Testis (tissue), 2 donors: ENCODE data around the gene SNTG2.

Source experiments
- POLR2A ChIP-seq: fragments of 450-650 bp; IDR thresholded peaks from one replicate; pipeline ENCODE4 v1.6.1; 2017; ENCODE audit warnings: antibody characterized with exemption, mild to moderate bottlenecking, moderate library complexity
- TF ChIP-seq, protein P1 (sequence below), 3 experiments: fragments of 450-650 bp in 2 of 3; fragments of 200-600 bp in 1 of 3; sonication (generic) in 1 of 3; IDR thresholded peaks; one replicate each; pipeline ENCODE4 v1.5.1; 2016 to 2019; ENCODE audit warnings: antibody characterized with exemption in 3 of 3, mild to moderate bottlenecking in 2 of 3, moderate library complexity in 1 of 3

DNA sequence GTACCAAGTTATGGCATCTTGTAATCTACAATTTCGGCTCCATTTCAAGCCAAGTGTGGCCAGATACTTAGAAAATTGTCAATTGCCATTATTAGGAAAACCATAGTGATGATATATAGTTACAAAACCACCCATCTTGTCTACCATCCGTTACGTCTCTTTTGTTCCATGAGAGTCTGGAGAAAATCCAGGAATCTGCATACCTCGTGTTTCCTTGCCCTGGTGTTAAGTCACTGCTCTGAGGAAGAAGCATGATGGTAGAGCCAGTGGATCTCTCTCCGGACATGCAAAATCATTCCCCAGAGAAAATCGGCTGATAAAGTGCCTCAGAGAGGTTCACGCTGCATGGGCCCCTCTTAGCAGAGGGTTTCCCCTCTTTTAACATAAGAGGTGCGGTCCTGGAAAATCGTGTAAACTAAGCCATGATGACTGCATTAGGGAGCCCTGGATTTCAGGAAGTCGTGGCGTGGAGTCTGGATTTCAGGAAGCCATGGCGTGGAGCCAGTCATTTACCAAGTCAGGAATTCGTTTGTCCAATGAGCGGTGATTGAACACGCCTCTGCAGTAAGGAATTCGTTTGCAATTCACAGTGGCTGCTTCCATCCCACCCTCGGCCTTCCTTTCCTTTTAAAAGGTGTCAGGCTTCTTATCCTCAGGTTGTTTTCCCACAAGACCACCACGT is 304.2 kb downstream of the SNTG2 start:
- TF ChIP-seq, protein P1, sequence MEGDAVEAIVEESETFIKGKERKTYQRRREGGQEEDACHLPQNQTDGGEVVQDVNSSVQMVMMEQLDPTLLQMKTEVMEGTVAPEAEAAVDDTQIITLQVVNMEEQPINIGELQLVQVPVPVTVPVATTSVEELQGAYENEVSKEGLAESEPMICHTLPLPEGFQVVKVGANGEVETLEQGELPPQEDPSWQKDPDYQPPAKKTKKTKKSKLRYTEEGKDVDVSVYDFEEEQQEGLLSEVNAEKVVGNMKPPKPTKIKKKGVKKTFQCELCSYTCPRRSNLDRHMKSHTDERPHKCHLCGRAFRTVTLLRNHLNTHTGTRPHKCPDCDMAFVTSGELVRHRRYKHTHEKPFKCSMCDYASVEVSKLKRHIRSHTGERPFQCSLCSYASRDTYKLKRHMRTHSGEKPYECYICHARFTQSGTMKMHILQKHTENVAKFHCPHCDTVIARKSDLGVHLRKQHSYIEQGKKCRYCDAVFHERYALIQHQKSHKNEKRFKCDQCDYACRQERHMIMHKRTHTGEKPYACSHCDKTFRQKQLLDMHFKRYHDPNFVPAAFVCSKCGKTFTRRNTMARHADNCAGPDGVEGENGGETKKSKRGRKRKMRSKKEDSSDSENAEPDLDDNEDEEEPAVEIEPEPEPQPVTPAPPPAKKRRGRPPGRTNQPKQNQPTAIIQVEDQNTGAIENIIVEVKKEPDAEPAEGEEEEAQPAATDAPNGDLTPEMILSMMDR (IDR thresholded peaks at IDR 0.05), result no peak
- TF ChIP-seq POLR2A, result no peak
